Brain pericyte (primary cell): Measurements from ENCODE around the gene AGBL2.
A peak's percentile ranks its signal among the peaks of the same experiment; 100 is the strongest.
"Not testable (repeated sequence)": the region's sequence is repeated elsewhere in the genome, so short reads cannot be mapped to it uniquely, and the experiment has no call there.

Source experiments
- DNase-seq: peaks from one replicate; pipeline ENCODE4 v3.0.0-alpha.2; 2012; ENCODE audit warnings: low read depth, low spot score

The AGBL2 gene

DNA sequence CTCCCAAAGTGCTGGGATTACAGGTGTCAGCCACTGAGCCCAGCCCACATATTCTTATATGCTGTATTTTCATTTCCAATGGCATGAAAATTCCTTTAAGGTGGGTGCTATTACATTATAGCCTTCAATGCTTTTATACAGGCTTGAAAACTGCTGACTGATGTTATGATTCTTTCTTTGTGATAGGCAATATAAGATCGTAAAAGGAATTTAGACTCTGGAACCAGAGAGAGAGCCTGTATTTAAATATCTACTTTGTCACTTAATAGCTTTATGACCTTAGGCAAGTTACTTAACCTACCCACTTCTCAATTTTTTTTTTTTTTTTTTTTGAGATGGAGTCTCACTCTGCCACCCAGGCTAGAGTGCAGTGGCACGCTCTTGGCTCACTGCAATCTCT, 26.2 kb downstream of the AGBL2 start:
- no peak for DNase-seq

DNA sequence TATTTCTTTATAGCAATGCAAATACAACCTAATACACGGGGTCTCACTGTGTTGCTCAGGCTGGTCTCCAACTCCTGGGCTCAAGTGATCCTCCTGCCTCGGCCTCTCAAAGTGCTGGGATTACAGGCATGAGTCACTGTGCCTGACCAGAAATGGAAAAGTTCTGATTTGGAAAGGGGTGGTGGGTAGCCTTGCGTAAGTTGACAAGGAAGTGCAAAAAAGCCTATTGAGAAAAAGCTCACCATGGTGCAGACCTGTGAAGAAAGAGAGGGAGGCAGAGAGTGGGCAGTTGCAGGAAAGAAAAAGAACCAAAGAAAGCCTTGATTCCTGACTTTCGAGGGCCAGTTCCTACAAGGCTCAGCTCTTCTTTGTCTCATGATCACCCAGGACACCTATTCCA, 27.1 kb downstream of the AGBL2 start:
- no peak for DNase-seq

DNA sequence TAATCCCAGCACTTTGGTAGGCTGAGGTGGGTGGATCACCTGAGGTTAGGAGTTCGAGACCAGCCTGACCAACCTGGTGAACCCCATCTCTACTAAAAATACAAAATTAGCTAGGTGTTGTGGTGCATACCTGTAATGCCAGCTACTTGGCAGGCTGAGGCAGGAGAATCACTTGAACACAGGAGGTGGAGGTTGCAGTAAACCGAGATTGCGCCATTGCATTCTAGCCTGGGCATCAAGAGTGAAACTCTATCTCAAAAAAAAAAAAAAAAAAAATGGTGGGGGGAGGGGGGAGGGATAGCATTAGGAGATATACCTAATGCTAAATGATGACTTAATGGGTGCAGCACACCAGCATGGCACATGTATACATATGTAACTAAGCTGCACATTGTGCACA, 28.5 kb downstream of the AGBL2 start:
- not testable (repeated sequence) for DNase-seq

DNA sequence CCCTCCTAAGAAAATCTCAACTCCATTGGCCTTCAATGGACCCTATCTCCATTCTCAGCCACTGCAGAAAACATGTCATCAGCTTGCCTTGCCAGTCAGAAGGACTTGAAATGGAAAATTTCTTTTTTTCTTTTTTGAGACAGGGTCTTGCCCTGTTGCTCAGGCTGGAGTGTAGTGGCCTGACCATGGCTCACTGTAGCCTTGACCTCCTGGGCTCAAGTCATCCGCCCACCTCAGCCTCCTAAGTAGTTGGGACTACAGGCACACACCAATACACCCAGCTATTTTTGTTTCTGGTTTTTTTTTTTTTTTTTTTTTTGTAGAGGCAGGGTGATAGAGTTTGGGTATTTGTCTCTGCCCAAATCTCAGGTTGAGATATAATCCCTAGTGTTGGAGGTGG, 29.0 kb downstream of the AGBL2 start:
- no peak for DNase-seq

DNA sequence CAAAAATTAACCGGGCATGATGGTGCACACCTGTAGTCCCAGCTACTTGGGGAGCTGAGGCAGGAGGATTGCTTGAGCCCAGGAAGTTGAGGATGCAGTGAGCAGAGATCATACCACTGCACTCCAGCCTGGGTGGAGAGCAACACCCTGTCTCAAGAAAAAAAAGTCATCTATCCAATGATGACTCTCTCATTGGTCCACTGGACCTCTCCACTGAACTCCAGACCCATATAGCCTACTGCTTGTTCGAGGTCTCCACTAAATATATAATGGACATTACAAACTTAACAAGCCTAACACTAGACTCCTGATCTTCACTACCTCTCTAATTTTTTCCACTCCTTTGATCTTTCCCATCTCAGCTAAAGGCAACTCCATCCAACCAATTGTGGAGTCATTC, 39.3 kb downstream of the AGBL2 start:
- no peak for DNase-seq

DNA sequence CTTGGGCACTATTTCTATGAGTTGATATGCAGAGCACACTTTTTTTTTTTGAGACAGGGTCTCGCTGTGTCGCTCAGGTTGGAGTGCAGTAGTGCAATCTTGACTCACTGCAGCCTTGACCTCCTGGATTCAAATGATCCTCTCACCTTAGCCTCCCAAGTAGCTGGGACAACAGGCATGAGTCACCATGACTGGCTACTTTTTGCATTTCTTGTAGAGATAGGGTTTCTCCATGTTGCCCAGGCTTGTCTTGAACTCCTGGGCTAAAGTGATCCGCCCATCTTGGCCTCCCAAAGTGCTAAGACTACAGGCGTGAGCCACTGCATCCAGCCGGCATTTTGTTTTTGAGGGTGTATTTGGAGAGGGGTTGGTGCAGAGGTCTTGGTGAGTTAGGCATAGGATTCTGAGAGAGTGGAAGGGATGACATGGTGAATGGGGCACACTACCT, 42.9 kb downstream of the AGBL2 start:
- DNase-seq: no peak

DNA sequence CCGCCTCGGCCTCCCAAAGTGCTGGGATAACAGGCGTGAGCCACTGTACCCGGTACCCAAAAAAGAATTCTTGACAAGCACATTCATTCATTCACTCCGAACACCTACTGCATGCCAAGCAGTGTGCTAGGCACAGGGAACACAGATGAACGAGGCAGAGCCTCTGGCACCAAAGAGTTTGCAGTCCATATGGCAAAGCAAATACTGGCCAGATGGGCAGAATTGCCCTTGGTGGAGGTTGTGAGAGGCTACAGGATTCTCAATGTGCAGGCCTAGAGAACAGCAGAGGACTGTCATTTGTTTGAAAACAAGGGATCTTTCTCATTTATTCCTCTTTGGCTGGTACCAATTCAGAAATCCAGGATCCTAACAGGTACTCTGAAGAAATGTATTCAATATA, 45.3 kb downstream of the AGBL2 start:
- no peak for DNase-seq

DNA sequence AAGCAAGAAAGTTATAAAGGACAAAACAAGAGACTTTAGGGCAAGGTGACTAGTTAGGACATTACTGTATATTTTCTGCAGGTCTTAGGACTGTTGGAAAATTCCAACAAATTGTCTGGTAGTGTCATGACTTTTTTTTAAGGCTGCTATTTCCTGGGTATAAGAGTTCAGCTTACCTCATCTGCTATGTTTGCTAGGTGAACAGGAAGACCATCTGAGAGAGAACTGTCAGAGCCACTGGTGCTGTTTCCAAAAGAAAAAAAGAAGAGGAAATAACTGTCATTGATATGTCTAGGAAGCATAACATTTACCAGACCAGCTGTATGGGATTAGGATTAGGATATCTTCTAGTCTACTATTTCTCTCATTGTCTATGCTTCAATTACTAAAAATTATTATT, 46.5 kb downstream of the AGBL2 start:
- no peak for DNase-seq

DNA sequence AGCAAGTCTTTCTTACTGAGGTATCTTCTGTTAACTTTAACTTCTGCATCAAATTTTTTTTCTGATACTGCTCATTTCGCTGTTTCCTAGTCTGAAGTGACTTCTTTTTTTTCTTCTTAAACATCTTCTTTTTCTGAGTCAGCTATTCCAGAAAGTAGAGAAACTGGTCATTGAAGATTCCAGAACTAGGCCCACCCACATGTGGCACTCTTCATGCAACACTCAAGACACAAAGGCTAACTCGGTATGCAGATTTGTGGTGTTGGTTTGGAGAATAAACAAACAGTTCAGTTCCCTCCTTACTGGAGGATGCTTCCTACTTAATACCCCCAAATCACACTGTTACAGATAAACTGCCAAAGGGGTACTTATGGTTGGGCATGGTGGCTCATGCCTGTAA, 47.6 kb downstream of the AGBL2 start:
- no peak for DNase-seq

DNA sequence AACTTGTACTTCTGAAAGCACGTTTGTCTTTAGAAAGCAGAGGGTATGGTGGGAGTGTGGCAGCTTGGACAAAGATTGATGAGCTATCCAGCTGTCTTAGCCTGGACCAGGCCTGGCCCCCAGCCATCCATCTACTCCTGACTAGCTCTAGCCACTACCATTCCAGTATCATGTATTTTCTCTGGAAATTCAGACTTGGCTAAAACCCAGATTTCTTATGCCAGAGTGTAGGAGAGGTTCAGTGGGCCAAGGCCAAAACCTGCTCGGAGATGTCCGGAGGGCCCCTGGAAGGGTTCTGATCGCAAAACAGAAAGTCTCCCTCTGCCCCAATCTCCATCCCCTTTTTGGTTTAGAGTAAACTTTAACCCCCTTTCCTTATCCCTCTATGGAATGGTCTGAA, 48.0 kb downstream of the AGBL2 start:
- no peak for DNase-seq

DNA sequence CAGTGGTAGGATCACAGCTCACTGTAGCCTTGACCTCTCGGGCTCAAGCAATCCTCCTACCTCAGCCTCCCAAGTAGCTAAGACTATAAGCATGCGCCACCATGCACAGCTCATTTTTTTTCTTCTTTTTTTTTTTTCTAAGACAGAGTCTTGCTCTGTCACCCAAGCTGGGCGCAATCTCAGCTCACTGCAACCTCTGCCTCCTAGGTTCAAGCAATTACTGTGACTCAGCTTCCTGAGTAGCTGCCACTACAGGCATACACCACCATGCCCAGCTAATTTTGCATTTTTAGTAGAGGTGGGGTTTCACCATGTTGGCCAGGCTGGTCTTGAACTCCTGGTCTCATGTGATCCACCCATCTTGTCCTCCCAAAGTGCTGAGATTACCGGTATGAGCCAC, 50.2 kb downstream of the AGBL2 start:
- DNase-seq: not testable (repeated sequence)

DNA sequence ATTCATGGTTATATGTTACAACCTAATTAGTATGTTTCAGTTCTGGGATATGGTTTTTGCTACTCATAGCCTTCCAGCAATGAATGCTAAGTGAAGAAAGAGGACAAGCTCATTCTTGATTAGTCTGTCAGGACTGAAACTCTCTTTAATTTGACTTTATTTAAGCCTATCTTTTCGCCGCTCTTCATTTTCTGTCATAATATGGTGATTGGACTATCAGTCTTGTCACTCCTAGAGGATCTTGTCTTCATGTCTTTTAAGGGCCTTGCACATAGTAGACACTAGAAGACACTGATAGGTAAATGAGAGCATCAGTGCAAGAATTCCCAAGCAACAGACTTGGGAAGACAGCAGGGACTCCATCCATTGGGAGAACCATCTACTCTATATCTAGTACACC, 53.9 kb downstream of the AGBL2 start:
- no peak for DNase-seq

DNA sequence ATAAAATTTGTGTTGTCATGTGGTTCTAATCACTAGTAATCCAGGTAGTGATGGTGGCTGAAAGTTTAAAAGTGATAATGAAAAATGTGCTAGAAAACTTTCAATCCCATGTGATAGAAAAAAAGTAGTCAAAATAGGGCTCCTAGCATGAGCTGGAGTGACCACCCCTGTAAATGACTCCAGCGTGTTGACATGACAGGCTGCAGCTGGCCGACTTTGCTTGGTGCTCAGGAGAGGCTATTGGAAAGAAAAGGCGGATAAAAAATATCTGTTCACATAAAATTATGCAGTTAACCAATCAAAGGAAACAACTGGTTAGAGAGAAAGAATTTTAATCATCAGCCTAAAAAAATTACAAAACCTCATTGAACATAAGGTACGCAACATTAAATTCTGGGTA, 55.9 kb downstream of the AGBL2 start:
- DNase-seq: no peak

DNA sequence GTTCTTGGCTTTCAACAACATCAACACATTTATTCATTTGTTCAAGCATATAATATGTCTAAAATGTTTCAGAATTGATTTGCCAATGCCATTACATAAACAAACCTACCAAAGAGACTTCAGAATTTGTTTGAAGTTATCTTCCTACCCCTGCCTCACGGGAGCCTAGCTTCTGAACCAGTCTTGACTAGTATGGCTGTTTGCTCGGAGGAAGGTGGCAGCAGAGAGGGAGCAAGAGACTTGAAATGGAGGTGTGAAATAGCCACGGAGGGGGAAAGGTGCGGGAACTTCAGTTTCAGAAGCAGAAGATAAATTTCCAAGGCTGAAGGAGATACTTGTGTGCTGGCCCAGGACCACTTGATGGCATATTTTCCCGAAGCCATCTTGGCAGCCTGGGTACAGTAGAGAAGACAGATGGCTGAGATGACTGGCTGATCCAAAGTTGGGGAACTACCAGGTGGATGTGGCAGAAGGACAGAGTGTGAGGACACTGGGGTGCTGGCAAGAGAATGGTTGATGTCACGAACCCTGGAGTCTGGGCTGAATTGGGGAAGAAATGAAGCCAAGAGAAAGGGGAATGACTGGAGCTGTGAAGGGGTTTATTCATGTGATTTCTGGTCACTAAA, 58.8 kb downstream of the AGBL2 start:
- no peak for DNase-seq

DNA sequence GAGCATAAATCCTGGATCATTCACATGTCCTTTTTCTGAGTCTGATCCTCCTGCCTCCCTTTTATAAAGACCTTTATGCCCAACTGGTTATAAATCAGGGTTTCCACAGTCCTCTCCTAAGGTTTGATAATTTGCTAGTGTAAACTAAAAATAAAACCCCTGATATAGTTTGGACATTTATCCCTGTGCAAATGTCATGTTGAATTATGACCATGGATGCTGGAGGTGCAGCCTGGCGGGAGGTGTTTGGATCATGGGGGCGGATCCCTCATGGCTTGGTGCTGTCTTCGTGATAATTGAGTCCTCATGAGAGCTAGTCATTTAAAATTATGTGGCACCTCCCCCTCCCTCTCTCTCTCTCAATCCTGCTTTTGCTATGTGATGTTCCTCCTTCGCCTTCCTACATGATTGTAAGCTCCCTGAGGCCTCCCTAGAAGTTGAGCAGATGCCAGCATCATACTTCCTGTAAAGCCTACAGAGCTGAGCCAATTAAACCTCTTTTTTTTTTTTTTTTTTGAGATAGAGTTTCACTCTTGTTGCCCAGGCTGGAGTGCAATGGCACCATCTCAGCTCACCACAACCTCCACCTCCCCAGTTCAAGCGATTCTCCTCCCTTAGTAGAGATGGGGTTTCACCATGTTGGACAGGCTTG, 63.2 kb downstream of the AGBL2 start:
- no peak for DNase-seq

DNA sequence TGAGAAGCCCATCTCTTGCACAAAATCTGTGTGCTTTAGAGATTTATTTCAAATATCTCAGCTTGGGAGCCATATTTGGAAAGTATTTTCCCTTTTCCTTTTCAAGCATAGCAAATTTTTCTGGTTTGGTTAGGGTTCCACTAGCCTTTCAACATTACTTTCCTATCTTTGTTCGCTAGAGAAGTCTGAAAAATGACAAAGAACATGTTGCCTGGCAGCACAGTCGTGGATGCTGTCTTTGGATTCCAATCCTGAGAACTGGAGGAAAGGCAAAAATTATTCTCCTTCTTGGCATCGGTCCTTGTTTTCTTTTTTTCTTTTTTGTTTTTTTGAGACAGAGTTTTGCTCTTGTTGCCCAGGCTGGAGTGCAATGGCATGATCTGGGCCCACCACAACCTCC, 65.9 kb downstream of the AGBL2 start:
- no peak for DNase-seq

DNA sequence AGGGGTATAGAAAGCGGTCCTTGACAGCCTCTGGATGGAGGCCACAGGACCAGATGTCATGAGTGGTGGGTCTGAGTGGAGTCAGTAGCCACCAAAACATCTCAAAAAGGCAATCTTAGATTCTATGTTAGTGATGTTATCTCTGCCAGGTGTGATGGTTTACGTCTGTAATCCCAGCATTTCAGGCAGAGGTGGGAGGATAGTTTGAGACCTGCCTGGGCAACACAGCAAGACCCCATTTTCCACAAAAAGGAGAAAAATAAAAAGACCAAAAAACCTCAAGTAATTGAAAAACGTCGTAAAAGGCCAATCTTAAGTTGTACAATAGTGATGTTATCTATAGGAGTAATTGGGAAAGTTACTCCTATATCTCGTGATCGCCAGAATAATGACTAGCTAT, 69.2 kb downstream of the AGBL2 start:
- DNase-seq: no peak

DNA sequence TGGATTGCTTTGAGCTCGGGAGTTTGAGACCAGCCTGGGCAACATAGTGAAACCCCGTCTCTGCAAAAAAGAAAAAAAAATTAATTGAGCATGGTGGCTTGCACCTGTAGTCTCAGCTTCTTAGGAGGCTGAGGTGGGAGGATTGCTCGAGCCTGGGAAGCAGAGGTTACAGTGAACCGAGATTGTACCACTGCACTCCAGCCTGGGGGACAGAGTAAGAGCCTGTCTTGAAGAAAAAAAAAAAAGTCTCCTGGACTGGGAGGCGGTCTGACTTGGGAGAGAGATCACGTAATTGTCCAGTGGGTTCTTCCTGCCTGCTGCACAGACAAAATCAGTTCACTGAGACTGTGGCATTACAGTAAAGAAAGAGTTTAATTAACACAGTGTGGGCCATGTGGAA, 69.7 kb downstream of the AGBL2 start:
- DNase-seq: no peak

DNA sequence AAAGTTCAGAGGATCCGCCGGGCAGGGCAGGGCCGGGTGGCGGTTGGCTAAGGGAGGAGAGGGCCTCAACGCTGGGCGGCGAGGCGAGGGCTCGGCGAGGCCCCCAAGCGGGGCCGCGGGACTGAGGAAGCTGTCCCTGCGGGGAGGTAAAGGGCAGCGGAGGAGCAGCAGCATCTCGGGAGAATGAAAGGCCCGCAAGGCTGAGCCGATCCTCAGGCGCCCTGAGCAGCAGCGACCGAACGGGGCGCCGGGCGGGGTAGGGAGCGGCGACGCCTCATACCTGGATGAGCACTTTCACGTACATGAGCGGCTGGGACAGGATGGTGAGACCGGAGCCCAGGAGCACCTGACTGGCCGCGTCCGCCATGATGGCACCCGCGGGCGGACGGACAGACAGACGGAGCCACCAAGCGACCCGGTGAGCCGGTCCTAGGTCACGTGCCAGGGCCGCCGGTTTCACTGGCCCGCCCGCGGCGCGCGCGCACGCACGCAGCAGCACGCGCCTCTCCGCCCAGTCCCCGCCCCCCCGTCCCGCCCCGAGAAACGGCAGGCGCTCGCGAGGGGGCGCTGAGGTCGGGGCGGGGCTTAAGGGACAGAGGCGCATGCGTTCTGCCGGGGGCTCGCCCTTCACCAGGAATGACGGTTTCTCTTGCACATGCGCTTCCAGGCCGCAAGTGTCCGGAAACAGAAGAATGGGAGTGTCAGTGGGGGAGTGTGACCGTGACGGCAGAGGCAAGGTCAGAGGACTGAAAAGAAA, 72.9 kb downstream of the AGBL2 start, which contains the start of gene MTCH2:
Gene MTCH2 (minus strand): TSS at position 461 of the 757 bp plus-strand sequence. CDS start 94 bp downstream, at position 367.
- peak; percentile 94 for DNase-seq

DNA sequence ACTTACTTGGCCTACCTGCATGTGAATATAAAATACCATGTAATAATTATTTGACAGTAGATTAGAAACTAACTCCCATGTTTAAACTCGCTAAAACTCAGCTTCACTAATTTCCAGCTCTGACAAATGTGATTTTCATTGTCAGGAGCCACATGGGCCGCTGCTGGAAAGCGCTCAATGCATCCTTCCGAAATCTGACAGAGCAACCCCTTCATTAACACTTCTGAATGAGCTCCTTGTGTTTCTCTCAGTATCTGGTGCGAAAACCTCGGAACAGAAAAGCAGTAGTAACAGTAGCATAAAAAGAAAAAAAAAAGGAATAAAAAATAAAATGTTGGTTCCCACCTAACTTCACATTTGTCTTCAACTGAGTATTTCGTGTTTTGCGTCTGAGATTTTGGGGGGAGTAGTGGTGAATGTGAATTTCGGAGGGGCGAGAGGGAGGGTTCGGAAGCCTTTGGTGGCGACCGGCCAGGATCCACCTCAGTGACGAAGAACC, 73.5 kb downstream of the AGBL2 start:
- DNase-seq: no peak

DNA sequence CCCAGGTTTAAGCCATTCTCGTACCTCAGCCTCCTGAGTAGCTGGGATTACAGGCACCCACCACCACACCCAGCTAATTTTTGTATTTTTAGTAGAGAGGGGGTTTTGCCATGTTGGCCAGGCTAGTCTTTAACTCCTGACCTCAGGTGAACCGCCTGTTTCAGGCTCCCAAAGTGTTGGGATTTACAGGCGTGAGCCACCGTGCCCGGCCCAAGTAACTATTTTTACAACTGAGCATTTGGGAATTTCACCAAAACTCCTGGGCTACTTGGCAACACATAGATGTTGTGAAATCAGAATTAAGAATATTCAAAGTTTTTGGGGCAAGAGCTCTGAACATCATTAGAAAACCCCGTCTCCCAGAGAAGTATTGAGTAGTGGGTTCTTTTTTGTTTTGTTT, 74.7 kb downstream of the AGBL2 start:
- DNase-seq: not testable (repeated sequence)

DNA sequence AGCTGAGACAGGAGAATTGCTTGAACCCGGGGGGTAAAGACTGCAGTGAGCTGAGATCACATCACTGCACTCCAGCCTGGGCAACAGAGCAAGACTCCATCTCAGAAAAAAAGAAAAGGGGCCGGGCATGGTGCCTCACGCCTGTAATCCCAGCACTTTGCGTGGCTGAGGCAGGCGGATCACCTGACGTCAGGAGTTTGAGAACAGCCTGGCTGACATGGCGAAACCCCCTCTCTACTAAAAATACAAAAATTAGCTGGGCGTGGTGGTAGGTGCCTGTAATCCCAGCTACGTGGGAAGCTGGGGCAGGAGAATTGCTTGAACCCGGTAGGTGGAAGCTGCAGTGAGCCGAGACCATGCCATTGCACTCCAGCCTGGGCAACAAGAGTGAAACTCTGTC, 78.8 kb downstream of the AGBL2 start:
- not testable (repeated sequence) for DNase-seq

DNA sequence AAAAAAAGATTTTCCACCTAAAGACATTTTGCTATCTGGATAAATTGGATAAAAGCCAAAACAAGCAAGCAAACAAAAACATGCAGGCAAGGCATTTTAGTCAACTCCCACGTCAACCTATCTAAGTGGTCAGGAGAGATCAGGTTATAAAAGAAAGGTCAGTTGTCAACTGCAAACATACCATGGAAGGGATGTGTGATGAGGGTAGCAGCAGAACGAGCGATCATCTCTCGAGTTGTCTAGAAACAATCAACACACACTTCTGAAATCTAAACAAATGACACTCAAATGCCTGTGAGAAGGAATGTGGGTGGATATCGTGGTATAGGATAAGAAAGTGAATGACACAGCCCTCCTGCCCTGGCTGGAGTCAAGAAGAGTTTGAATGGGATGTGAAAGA, 83.7 kb downstream of the AGBL2 start:
- DNase-seq: no peak
